HG03097 (cell line): ENCODE results near the gene TRHDE.
"Not testable (repeated sequence)": the region's sequence is repeated elsewhere in the genome, so short reads cannot be mapped to it uniquely, and the experiment has no call there.

Experiments used
- ATAC-seq: cut with Tn5 transposase; IDR thresholded peaks from one replicate; pipeline ENCODE4 v1.9.1; 2021; ENCODE audit not compliant: unreplicated experiment, low FRiP score

The TRHDE gene

DNA sequence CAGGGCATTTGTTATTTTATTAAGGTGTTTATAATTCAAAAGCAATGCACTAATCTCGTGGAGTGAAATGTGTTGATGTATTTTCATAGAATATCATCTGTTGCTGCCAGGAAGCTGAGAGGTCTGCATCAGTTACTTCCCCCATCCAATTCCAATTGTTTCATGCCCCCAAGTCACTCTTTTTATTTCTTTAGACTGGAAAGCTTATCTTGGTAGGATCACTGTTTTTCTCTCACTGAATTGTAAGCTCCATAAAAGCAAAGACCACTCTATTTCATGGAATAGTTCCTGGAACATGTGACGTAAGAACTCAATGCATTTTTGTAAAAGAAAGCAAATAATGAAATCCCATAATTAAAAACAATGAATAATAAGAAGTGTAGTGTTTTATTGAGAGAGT lies 420.2 kb downstream of the TRHDE start:
- no peak for ATAC-seq

DNA sequence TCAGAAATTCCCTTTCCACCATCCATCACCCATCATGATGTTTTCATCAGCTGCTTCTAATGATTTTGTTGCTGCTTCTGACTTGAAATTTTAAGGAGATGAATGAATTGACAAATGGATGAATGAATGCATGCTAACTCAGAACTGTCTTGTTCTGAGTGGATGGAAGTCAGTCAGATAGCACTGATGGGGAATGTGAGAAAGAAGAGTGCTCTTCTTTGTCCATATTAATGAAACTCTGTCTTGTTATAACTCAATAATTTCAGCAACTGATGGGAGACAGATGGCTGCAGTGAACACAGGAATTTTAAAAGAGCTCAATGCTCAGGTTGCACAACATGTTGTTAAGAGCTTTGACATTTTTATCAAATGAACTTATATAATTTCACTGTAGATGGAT lies 422.0 kb downstream of the TRHDE start:
- ATAC-seq = no peak

DNA sequence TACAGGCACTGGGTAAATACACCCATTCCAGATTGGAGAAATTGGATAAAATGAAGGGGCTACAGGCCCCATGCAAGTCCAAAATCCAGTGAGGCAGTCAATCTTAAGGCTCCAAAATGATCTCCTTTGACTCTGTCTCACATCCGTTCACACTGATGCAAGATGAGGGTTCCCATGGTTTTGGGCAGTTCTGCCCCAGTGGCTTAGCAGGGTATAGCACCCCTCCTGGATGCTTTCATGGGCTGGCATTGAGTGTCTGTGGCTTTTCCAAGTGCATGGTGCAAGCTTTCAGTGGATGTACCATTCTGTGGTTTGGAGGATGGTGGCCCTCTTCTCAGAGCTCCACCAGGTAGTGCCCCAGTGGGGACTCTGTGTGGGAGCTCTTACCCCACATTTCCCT lies 427.2 kb downstream of the TRHDE start:
- no peak for ATAC-seq

DNA sequence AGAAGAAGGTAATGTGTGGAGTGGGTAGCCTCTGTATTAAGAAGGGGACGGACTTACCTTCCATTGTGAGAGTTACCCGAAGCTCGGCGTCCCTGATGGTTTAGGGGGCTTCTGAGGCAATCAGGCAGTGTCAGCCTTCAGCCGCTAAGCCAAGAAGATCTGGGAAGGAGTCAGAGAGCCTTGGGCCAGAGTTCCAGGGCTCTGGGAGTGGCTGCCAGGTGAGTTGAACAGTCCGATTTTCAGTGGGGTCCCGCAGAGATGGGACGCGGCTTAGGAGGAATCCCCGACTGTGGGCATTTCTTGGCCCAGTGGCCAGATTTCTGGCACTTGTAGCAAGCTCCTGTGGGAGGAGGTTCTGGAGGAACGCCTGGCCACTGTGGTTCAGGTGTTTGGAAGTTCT lies 439.9 kb downstream of the TRHDE start:
- ATAC-seq = not testable (repeated sequence)

DNA sequence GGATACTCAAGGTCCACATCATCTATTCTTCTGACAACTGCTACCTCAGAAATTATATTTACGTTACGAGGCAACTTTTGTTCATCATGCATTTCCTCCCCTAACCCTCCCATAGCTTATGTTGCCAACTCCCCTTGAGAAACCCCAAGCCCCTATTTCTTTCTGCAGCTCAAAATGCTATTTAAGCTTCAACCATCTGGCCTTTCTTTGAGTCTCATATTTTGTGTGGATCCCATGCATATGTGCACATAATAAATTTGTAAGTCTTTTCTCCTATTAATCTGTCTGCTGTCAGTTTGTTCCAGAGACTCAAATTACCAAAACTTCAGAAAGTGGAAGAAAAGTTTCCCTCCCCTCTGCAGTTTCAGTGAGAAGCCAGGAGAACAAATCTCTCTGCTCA lies 444.1 kb downstream of the TRHDE start:
- ATAC-seq = no peak

DNA sequence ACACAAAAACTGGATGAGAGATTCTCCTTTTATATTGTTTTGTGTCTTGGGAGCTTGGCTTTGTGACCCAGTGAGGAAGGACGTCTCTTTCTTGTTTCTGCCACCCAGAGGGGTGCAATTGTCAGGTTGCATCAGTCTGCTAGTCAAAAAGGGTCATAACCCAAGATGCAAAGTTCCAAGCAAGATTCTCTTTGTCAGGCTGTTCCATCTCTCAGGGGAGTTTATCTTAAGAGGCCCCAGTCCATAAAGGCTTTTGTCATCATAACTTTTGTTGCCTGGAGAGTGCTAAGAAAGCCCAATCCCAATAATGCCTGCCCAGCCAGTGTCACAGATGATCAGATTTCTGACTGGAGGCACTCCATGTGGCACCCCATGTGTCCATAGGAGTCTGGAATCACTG lies 444.9 kb downstream of the TRHDE start:
- ATAC-seq = no peak
